Measurements from ENCODE around the gene COG7. TPM values are rescaled to one million over a fixed set of nuclear protein-coding genes. Genes with fewer than 3 reads are reported as not detected.

The COG7 gene
- total RNA-seq, 1 donor from 2014 or later, result 25.9 TPM

GRCh38 chr16:23374721-23375510 is 78.1 kb downstream of the COG7 start:
- Histone ChIP-seq H3K4me3 (no peak overlapping the region), H3K4me1 (no peaks in the 10 kb centered on the region), H3K9me3 (no peaks in the 10 kb centered on the region), H3K27me3 (no peaks in the 10 kb centered on the region), H3K36me3 (no peaks in the 10 kb centered on the region), H3K27ac (no peak overlapping the region)
- DNase-seq (ENCODE audit: low spot score in 2 of 2), result no peak
- intact Hi-C loops (cut with DNase I), result no loop called here
- TF ChIP-seq CTCF (IDR thresholded peaks at IDR 0.05), result no peak

- H3K4me3 ChIP-seq, result no peak overlapping the region
- no peak for TF ChIP-seq CTCF (IDR thresholded peaks at IDR 0.05)
- H3K27ac ChIP-seq, result no peak overlapping the region
- DNase-seq (ENCODE audit: low spot score in 2 of 2), result no peak
- no peaks in the 10 kb centered on the region for H3K36me3 ChIP-seq
- no peaks in the 10 kb centered on the region for H3K4me1 ChIP-seq
- intact Hi-C loops (cut with DNase I), result no loop called here
- no peaks in the 10 kb centered on the region for H3K27me3 ChIP-seq
- H3K9me3 ChIP-seq, result no peaks in the 10 kb centered on the region
These were observed 79.4 kb downstream of the COG7 start for GRCh38 chr16:23373436-23374219.

GRCh38 chr16:23371368-23371767 is 81.6 kb downstream of the COG7 start:
- intact Hi-C loops (cut with DNase I), result no loop called here
- Histone ChIP-seq H3K9me3 (no peaks in the 10 kb centered on the region), H3K27me3 (no peaks in the 10 kb centered on the region), H3K27ac (no peak overlapping the region), H3K4me3 (no peak overlapping the region), H3K36me3 (no peaks in the 10 kb centered on the region), H3K4me1 (no peaks in the 10 kb centered on the region)
- no peak for TF ChIP-seq CTCF (IDR thresholded peaks at IDR 0.05)
- DNase-seq (ENCODE audit: low spot score in 2 of 2), result no peak

- no peaks in the 10 kb centered on the region for H3K4me1 ChIP-seq
- no peaks in the 10 kb centered on the region for H3K27me3 ChIP-seq
- DNase-seq (ENCODE audit: low spot score in 2 of 2), result no peak
- TF ChIP-seq CTCF (IDR thresholded peaks at IDR 0.05), result no peak
- intact Hi-C loops (cut with DNase I), result no loop called here
- H3K4me3 ChIP-seq, result no peak overlapping the region
- H3K36me3 ChIP-seq, result no peaks in the 10 kb centered on the region
- no peak overlapping the region for H3K27ac ChIP-seq
- no peaks in the 10 kb centered on the region for H3K9me3 ChIP-seq
These were observed 83.6 kb downstream of the COG7 start for GRCh38 chr16:23369416-23369815.

GRCh38 chr16:23368469-23368868 is 84.5 kb downstream of the COG7 start:
- H3K36me3 ChIP-seq, result no peaks in the 10 kb centered on the region
- intact Hi-C loops (cut with DNase I), result no loop called here
- no peak overlapping the region for H3K27ac ChIP-seq
- no peaks in the 10 kb centered on the region for H3K4me1 ChIP-seq
- H3K4me3 ChIP-seq, result no peak overlapping the region
- no peaks in the 10 kb centered on the region for H3K9me3 ChIP-seq
- no peaks in the 10 kb centered on the region for H3K27me3 ChIP-seq
- no peak for TF ChIP-seq CTCF (IDR thresholded peaks at IDR 0.05)
- DNase-seq (ENCODE audit: low spot score in 2 of 2), result no peak

Data from ascending aorta (tissue), 2 donors.